Caco-2 (cell line): Measurements from ENCODE around the gene UMAD1. TPM values are rescaled to one million over a fixed set of nuclear protein-coding genes. Genes with fewer than 3 reads are reported as not detected.

ENCODE experiments used
- BruUV-seq: library from RNA; stranded (reverse); fragments of 400-500 nt; replicated peaks from 2 replicates; lab custom pipeline; 2021; lab: Mats Ljungman, UMichigan
- CTCF ChIA-PET: fragments of 300-600 bp; sonication (Branson Sonifier 250); formaldehyde crosslinking; loops from one replicate; lab custom pipeline; 2022; ENCODE audit warnings: antibody characterized with exemption; lab: Charles Lee
- POLR2A ChIA-PET: fragments of 300-600 bp; sonication (Branson Sonifier 250); formaldehyde crosslinking; loops from one replicate; lab custom pipeline; 2022; ENCODE audit warnings: antibody characterized with exemption; lab: Charles Lee
- DNase-seq, 2 experiments: peaks; one replicate each; pipeline versions ENCODE4 v3.0.0 to v3.0.0-alpha.2; 2020 to 2022
- H3K27me3 ChIP-seq: replicated peaks from 2 replicates; pipeline ENCODE4 v1.6.0; 2011; ENCODE audit warnings: low read length; ENCODE audit not compliant: control insufficient read depth, insufficient read depth
- H3K36me3 ChIP-seq: 2 replicates; pipeline ENCODE4 v1.5.1; 2011; ENCODE audit warnings: low read length; ENCODE audit not compliant: control insufficient read depth, insufficient read depth
- H3K4me1 ChIP-seq: fragments of 250-450 bp; sonication (Bioruptor Pico); 2 replicates; pipeline ENCODE4 v1.5.1; 2020; ENCODE audit warnings: mild to moderate bottlenecking
- H3K4me3 ChIP-seq: 2 replicates; pipeline ENCODE4 v1.5.1; 2011; ENCODE audit warnings: low read depth, mild to moderate bottlenecking, control low read depth, low read length
- H3K9me3 ChIP-seq: fragments of 250-450 bp; sonication (Bioruptor Pico); 2 replicates; pipeline ENCODE4 v1.5.1; 2020; ENCODE audit warnings: mild to moderate bottlenecking, moderate library complexity
- H3K27ac Mint-ChIP-seq: one replicate; pipeline ENCODE4 v1.8.0; 2022; ENCODE audit warnings: mixed read lengths; ENCODE audit not compliant: unreplicated experiment
- H3K27me3 Mint-ChIP-seq: one replicate; pipeline ENCODE4 v1.8.0; 2022; ENCODE audit warnings: mixed read lengths; ENCODE audit not compliant: insufficient read depth, unreplicated experiment
- H3K36me3 Mint-ChIP-seq: one replicate; pipeline ENCODE4 v1.8.0; 2022; ENCODE audit warnings: mild to moderate bottlenecking, mixed read lengths; ENCODE audit not compliant: insufficient read depth, unreplicated experiment
- H3K4me1 Mint-ChIP-seq: one replicate; pipeline ENCODE4 v1.8.0; 2022; ENCODE audit warnings: low read depth, mixed read lengths; ENCODE audit not compliant: unreplicated experiment
- H3K4me3 Mint-ChIP-seq: one replicate; pipeline ENCODE4 v1.8.0; 2022; ENCODE audit warnings: mild to moderate bottlenecking, moderate library complexity, mixed read lengths; ENCODE audit not compliant: unreplicated experiment
- H3K9me3 Mint-ChIP-seq: one replicate; pipeline ENCODE4 v1.8.0; 2022; ENCODE audit warnings: mixed read lengths; ENCODE audit not compliant: unreplicated experiment
- CTCF ChIP-seq, 2 experiments: fragments of 200-600 bp in 1 of 2; IDR thresholded peaks; 1 replicate in 1 of 2; 2 replicates in 1 of 2; pipeline versions ENCODE4 v1.5.1 to v1.8.0; 2011 to 2022; ENCODE audit warnings: antibody characterized with exemption in 1 of 2, control low read depth in 1 of 2, inconsistent platforms in 1 of 2, low read depth in 1 of 2, low read length in 1 of 2, mild to moderate bottlenecking in 1 of 2, moderate library complexity in 1 of 2; ENCODE audit not compliant: insufficient read depth in 1 of 2, severe bottlenecking in 1 of 2, unreplicated experiment in 1 of 2
- intact Hi-C: fragments of 100-400 bp; cut with micrococcal nuclease; formaldehyde crosslinking; loops from one replicate; pipeline ENCODE4 v1.10.0; 2022; ENCODE audit not compliant: unreplicated experiment
- total RNA-seq: library from RNA; stranded (reverse); gene quantifications from 2 replicates; pipeline ENCODE4 v1.2.3, GENCODE V29; 2022

The UMAD1 gene
- total RNA-seq, 1 experiment from 2014 or later = 20.0 TPM

DNA sequence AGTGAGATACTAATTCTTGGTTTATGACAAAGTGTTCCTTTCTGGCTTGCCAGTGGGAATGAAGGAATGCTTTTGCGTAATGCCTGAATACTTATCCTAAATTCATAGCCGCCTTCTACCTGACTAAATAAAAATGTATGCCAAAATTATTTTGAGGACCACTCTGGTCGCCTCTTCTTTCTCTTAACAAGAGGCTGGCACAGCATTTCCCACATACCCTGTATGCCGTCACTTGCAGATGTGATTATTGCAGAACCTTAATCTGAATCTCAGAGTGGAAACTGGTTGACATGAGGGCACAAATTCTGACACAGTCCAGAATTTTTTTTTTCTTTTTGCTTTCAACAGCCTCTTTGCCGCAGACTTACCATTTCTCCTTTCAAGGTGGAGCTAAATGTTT, 203.4 kb downstream of the UMAD1 start:
- ChIA-PET CTCF (no interaction called here), POLR2A (no interaction called here)
- intact Hi-C loops = no loop called here
- H3K27ac Mint-ChIP-seq = no peak overlapping the region
- H3K4me1 ChIP-seq = no peaks in the 10 kb centered on the region
- no peaks in the 10 kb centered on the region for H3K36me3 ChIP-seq
- H3K27me3 ChIP-seq = no peaks in the 10 kb centered on the region
- DNase-seq = no peak
- H3K36me3 Mint-ChIP-seq = no peaks in the 10 kb centered on the region
- H3K4me3 Mint-ChIP-seq = no peak overlapping the region
- H3K27me3 Mint-ChIP-seq = no peaks in the 10 kb centered on the region
- TF ChIP-seq CTCF (IDR thresholded peaks at IDR 0.05; ENCODE audit: insufficient read depth in 1 of 2, low read depth in 1 of 2, low read length in 1 of 2, severe bottlenecking in 1 of 2, unreplicated experiment in 1 of 2) = no peak
- H3K4me1 Mint-ChIP-seq = no peaks in the 10 kb centered on the region
- peaks cover 6% of the 10 kb centered on the region for H3K9me3 Mint-ChIP-seq
- BruUV-seq = no TSS peak
- no peak overlapping the region for H3K4me3 ChIP-seq
- no peaks in the 10 kb centered on the region for H3K9me3 ChIP-seq

GRCh38 chr7:7848246-7848645, 207.7 kb downstream of the UMAD1 start:
- H3K9me3 ChIP-seq = no peaks in the 10 kb centered on the region
- H3K4me3 ChIP-seq = no peak overlapping the region
- no peak overlapping the region for H3K27ac Mint-ChIP-seq
- DNase-seq = no peak
- no peaks in the 10 kb centered on the region for H3K27me3 Mint-ChIP-seq
- H3K36me3 Mint-ChIP-seq = no peaks in the 10 kb centered on the region
- no TSS peak for BruUV-seq
- no peak overlapping the region for H3K4me3 Mint-ChIP-seq
- ChIA-PET CTCF (no interaction called here), POLR2A (no interaction called here)
- no peaks in the 10 kb centered on the region for H3K4me1 Mint-ChIP-seq
- peaks cover under 1% of the 10 kb centered on the region for H3K9me3 Mint-ChIP-seq
- H3K27me3 ChIP-seq = no peaks in the 10 kb centered on the region
- intact Hi-C loops = no loop called here
- no peak for TF ChIP-seq CTCF (IDR thresholded peaks at IDR 0.05; ENCODE audit: insufficient read depth in 1 of 2, low read depth in 1 of 2, low read length in 1 of 2, severe bottlenecking in 1 of 2, unreplicated experiment in 1 of 2)
- H3K36me3 ChIP-seq = no peaks in the 10 kb centered on the region
- H3K4me1 ChIP-seq = no peaks in the 10 kb centered on the region

DNA sequence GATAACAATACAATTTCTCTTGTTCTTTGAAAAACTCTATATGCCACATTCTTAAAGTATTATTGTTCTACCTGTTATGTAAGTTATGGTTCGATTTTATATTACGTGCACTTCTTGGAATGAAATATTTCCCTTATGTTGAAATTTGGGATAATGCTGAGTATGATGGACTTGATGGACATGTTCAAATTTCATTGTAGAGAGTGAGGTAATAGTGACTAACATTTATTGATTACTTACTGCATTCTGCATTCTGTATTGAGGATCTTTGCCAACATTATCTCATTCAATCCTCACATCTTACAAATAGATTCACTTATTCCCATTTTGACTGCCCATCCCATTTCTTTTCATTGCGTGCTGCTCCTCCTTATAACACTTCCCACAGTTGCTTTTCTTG, 208.3 kb downstream of the UMAD1 start:
- no peak for DNase-seq
- no peak for TF ChIP-seq CTCF (IDR thresholded peaks at IDR 0.05; ENCODE audit: insufficient read depth in 1 of 2, low read depth in 1 of 2, low read length in 1 of 2, severe bottlenecking in 1 of 2, unreplicated experiment in 1 of 2)
- Histone ChIP-seq H3K9me3 (no peaks in the 10 kb centered on the region), H3K4me1 (no peaks in the 10 kb centered on the region), H3K4me3 (no peak overlapping the region), H3K36me3 (no peaks in the 10 kb centered on the region), H3K27me3 (no peaks in the 10 kb centered on the region)
- Mint-ChIP-seq H3K4me3 (no peak overlapping the region), H3K27ac (no peak overlapping the region), H3K4me1 (no peaks in the 10 kb centered on the region), H3K27me3 (no peaks in the 10 kb centered on the region), H3K36me3 (no peaks in the 10 kb centered on the region), H3K9me3 (peaks cover 6% of the 10 kb centered on the region)
- ChIA-PET CTCF (no interaction called here), POLR2A (no interaction called here)
- intact Hi-C loops = no loop called here
- no TSS peak for BruUV-seq
